Neural cell (in vitro differentiated cells): ENCODE measurements around the gene TTC1. TPM values are rescaled to one million over a fixed set of nuclear protein-coding genes. Genes with fewer than 3 reads are reported as not detected.

Experiments used
- H2AFZ ChIP-seq: fragments of 200-600, 300-800 bp; sonication (generic), shearing (Covaris generic); 2 replicates; pipeline ENCODE4 v1.6.0; 2014; ENCODE audit warnings: low read depth, mild to moderate bottlenecking, antibody characterized with exemption, low read length, moderate library complexity
- H3F3A ChIP-seq: fragments of 200-600 bp; shearing (Covaris generic); 2 replicates; pipeline ENCODE4 v1.6.1; 2016; ENCODE audit warnings: mild to moderate bottlenecking, moderate library complexity, mixed read lengths, antibody characterized with exemption, low read length; ENCODE audit not compliant: insufficient read depth, poor library complexity, severe bottlenecking
- H3K27ac ChIP-seq: fragments of 200-600, 300-800 bp; sonication (generic), shearing (Covaris generic); 2 replicates; pipeline ENCODE4 v1.5.1; 2014; ENCODE audit warnings: mild to moderate bottlenecking, low read length, moderate library complexity
- H3K27me3 ChIP-seq: fragments of 300-800, 200-600 bp; sonication (generic), shearing (Covaris generic); 2 replicates; pipeline ENCODE4 v1.6.0; 2014; ENCODE audit warnings: mild to moderate bottlenecking, low read depth, low read length, moderate library complexity; ENCODE audit not compliant: insufficient read depth
- H3K36me3 ChIP-seq: fragments of 300-800, 200-600 bp; sonication (generic), shearing (Covaris generic); 2 replicates; pipeline ENCODE4 v1.5.1; 2014; ENCODE audit warnings: mild to moderate bottlenecking, antibody characterized with exemption, low read length, moderate library complexity; ENCODE audit not compliant: insufficient read depth
- H3K4me2 ChIP-seq: fragments of 300-800, 200-600 bp; sonication (generic), shearing (Covaris generic); 2 replicates; pipeline ENCODE4 v1.6.0; 2014; ENCODE audit warnings: mild to moderate bottlenecking, low read length
- H3K4me3 ChIP-seq: fragments of 300-800, 200-600 bp; sonication (generic), shearing (Covaris generic); 2 replicates; pipeline ENCODE4 v1.5.1; 2014; ENCODE audit warnings: mild to moderate bottlenecking, low read length, moderate library complexity
- H3K79me2 ChIP-seq: fragments of 200-600 bp; shearing (Covaris generic); replicated peaks from 2 replicates; pipeline ENCODE4 v1.6.0; 2014; ENCODE audit warnings: mild to moderate bottlenecking, low read length, moderate library complexity; ENCODE audit not compliant: insufficient read depth
- H3K9ac ChIP-seq: fragments of 300-800, 200-600 bp; sonication (generic), shearing (Covaris generic); 2 replicates; pipeline ENCODE4 v1.6.1; 2016; ENCODE audit warnings: mild to moderate bottlenecking, low read length, mixed read lengths
- H3K9me2 ChIP-seq: fragments of 200-600 bp; shearing (Covaris generic); 2 replicates; pipeline ENCODE4 v1.6.1; 2016; ENCODE audit warnings: mild to moderate bottlenecking, low read length, mixed read lengths; ENCODE audit not compliant: insufficient read depth
- H3K9me3 ChIP-seq: fragments of 200-600, 300-800 bp; sonication (generic), shearing (Covaris generic); 2 replicates; pipeline ENCODE4 v1.6.1; 2016; ENCODE audit warnings: mild to moderate bottlenecking, mixed run types, low read length, moderate library complexity, mixed read lengths
- H4K20me1 ChIP-seq: fragments of 200-600 bp; shearing (Covaris generic); 2 replicates; pipeline ENCODE4 v1.6.1; 2016; ENCODE audit warnings: mild to moderate bottlenecking, mixed run types; ENCODE audit not compliant: insufficient read depth
- EP300 ChIP-seq: fragments of 450-650 bp; conservative IDR thresholded peaks from 2 replicates; pipeline ENCODE4 v1.6.1; 2014; ENCODE audit warnings: antibody characterized with exemption, mild to moderate bottlenecking, moderate library complexity; ENCODE audit not compliant: poor library complexity, severe bottlenecking
- EZH2 ChIP-seq: fragments of 200-600, 300-800 bp; shearing (Covaris generic), sonication (generic); IDR thresholded peaks from 2 replicates; pipeline ENCODE4 v1.6.1; 2014; ENCODE audit warnings: antibody characterized with exemption, low read length, borderline replicate concordance, mild to moderate bottlenecking; ENCODE audit not compliant: insufficient read depth, poor library complexity, severe bottlenecking
- MXI1 ChIP-seq: fragments of 450-650 bp; conservative IDR thresholded peaks from 2 replicates; pipeline ENCODE4 v1.6.1; 2014; ENCODE audit warnings: antibody characterized with exemption, mild to moderate bottlenecking; ENCODE audit not compliant: poor library complexity, severe bottlenecking
- POLR2AphosphoS5 ChIP-seq: IDR thresholded peaks from 2 replicates; pipeline ENCODE4 v1.6.1; 2012
- RAD21 ChIP-seq: fragments of 450-650 bp; conservative IDR thresholded peaks from 2 replicates; pipeline ENCODE4 v1.6.1; 2014; ENCODE audit warnings: antibody characterized with exemption, mild to moderate bottlenecking, moderate library complexity
- SMC3 ChIP-seq: fragments of 450-650 bp; conservative IDR thresholded peaks from 2 replicates; pipeline ENCODE4 v1.6.1; 2014; ENCODE audit warnings: antibody characterized with exemption, mild to moderate bottlenecking, moderate library complexity; ENCODE audit not compliant: poor library complexity
- TAF1 ChIP-seq: IDR thresholded peaks from 2 replicates; pipeline ENCODE4 v1.6.1; 2012; ENCODE audit warnings: low read depth
- polyA plus RNA-seq: library from polyadenylated mRNA; depleted of rRNA; stranded (reverse); fragments of >200 nt; gene quantifications from 2 replicates; pipeline ENCODE4 v1.2.3, GENCODE V29; 2014
- TF ChIP-seq, protein P1 (sequence below): IDR thresholded peaks from 2 replicates; pipeline ENCODE4 v1.6.1; 2012; ENCODE audit warnings: borderline replicate concordance
- TF ChIP-seq, protein P2 (sequence below): fragments of 450-650 bp; IDR thresholded peaks from 2 replicates; pipeline ENCODE4 v1.5.1; 2014; ENCODE audit warnings: antibody characterized with exemption, mild to moderate bottlenecking, moderate library complexity; ENCODE audit not compliant: poor library complexity, severe bottlenecking

The TTC1 gene
- polyA plus RNA-seq, 1 donor from 2014 or later = 74.0 TPM

DNA sequence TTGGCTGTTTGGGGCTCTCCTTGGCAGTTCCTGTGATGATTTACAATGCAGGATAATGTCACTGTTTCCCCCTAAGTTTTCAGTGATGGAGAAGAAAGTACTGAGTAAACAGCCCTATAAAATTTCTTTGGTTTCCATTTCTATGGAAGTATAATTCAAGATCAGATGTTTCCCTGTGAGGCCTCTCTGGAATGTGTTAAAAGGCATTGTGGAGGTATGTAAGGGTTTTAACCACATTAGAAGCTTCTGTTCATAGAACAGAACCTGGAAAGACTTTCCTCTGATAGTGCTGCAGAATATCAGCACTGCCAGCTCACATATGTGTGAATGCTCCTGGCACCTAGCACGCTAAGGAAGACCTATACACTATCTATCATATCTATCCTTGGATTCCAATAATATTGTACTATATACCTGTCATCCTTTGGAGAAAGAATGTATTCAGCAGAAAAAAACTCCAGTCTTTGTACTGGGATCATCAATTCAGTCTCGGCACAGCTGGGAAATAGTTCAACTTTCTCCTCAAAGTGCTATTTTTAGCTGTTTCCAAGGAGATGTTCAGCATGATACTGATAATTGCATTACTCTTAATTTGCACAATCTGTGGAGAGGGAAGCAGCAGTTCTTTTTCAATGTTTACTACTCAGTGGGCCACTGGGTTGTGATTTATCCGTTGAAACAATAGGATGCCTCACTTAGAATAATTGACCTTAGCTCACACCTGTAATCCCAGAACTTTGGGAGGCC, 21.9 kb downstream of the TTC1 start:
- Histone ChIP-seq H3K9me2 (no peaks in the 10 kb centered on the region), H3K4me2 (no peak overlapping the region), H3K27ac (peak overlapping the region; percentile 3), H3K27me3 (no peaks in the 10 kb centered on the region), H3K9me3 (no peaks in the 10 kb centered on the region), H3K79me2 (no peaks in the 10 kb centered on the region), H3F3A (no peaks in the 10 kb centered on the region), H4K20me1 (no peaks in the 10 kb centered on the region), H3K36me3 (peaks cover 12% of the 10 kb centered on the region), H3K9ac (no peak overlapping the region), H3K4me3 (no peak overlapping the region), H2AFZ (no peak overlapping the region)
- TF ChIP-seq POLR2AphosphoS5 = no peak
- no peak for TF ChIP-seq MXI1
- TF ChIP-seq, protein P1, sequence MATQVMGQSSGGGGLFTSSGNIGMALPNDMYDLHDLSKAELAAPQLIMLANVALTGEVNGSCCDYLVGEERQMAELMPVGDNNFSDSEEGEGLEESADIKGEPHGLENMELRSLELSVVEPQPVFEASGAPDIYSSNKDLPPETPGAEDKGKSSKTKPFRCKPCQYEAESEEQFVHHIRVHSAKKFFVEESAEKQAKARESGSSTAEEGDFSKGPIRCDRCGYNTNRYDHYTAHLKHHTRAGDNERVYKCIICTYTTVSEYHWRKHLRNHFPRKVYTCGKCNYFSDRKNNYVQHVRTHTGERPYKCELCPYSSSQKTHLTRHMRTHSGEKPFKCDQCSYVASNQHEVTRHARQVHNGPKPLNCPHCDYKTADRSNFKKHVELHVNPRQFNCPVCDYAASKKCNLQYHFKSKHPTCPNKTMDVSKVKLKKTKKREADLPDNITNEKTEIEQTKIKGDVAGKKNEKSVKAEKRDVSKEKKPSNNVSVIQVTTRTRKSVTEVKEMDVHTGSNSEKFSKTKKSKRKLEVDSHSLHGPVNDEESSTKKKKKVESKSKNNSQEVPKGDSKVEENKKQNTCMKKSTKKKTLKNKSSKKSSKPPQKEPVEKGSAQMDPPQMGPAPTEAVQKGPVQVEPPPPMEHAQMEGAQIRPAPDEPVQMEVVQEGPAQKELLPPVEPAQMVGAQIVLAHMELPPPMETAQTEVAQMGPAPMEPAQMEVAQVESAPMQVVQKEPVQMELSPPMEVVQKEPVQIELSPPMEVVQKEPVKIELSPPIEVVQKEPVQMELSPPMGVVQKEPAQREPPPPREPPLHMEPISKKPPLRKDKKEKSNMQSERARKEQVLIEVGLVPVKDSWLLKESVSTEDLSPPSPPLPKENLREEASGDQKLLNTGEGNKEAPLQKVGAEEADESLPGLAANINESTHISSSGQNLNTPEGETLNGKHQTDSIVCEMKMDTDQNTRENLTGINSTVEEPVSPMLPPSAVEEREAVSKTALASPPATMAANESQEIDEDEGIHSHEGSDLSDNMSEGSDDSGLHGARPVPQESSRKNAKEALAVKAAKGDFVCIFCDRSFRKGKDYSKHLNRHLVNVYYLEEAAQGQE = no peak
- TF ChIP-seq EZH2 = no peak
- no peak for TF ChIP-seq EP300
- TF ChIP-seq SMC3 = no peak
- no peak for TF ChIP-seq RAD21
- TF ChIP-seq, protein P2, sequence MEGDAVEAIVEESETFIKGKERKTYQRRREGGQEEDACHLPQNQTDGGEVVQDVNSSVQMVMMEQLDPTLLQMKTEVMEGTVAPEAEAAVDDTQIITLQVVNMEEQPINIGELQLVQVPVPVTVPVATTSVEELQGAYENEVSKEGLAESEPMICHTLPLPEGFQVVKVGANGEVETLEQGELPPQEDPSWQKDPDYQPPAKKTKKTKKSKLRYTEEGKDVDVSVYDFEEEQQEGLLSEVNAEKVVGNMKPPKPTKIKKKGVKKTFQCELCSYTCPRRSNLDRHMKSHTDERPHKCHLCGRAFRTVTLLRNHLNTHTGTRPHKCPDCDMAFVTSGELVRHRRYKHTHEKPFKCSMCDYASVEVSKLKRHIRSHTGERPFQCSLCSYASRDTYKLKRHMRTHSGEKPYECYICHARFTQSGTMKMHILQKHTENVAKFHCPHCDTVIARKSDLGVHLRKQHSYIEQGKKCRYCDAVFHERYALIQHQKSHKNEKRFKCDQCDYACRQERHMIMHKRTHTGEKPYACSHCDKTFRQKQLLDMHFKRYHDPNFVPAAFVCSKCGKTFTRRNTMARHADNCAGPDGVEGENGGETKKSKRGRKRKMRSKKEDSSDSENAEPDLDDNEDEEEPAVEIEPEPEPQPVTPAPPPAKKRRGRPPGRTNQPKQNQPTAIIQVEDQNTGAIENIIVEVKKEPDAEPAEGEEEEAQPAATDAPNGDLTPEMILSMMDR = no peak
- no peak for TF ChIP-seq TAF1

DNA sequence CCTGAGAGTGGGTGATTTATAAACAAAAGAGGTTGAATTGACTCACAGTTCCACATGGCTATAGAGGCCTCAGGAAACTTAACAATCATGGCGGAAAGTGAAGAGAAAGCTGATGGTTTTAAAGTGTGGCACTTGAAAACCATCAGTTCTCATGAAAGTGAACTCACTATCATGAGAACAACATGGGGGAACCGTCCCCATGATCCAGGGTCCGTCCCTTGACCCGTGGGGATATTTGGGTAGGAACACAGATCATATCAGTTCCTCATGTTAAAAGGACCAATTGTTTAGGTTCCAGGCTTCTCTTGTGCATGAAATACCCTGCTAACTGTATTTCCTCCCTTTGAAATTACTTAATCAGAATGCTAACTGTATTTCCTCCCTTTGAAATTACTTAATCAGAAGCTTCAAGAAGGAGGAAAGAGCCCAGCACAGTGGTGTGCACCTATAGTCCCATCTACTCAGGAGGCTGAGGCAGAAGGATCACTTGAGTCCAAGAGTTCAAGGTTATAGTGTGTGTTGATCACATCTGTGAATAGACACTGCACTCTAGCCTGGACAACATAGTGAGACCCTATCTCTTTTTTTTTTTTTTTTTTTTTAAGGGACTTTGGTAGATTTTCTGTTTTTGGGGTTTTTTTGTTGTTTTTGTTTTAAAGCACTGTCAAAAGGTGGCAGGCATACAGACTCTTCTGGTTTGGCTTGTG, 24.8 kb downstream of the TTC1 start:
- TF ChIP-seq EZH2 (no peak), EP300 (no peak), SMC3 (no peak), POLR2AphosphoS5 (no peak)
- Histone ChIP-seq H3K27me3 (no peaks in the 10 kb centered on the region), H3K9me2 (no peaks in the 10 kb centered on the region), H3K9ac (no peak overlapping the region), H2AFZ (no peak overlapping the region), H3K79me2 (no peaks in the 10 kb centered on the region), H3K27ac (no peak overlapping the region), H3K9me3 (no peaks in the 10 kb centered on the region), H3K4me3 (no peak overlapping the region), H3K4me2 (no peak overlapping the region), H4K20me1 (no peaks in the 10 kb centered on the region), H3F3A (no peaks in the 10 kb centered on the region), H3K36me3 (peaks cover 7% of the 10 kb centered on the region)
